Measurements from ENCODE around the gene GLT6D1. TPM values are rescaled to one million over a fixed set of nuclear protein-coding genes. Genes with fewer than 3 reads are reported as not detected.
"Not testable (repeated sequence)": the region's sequence is repeated elsewhere in the genome, so short reads cannot be mapped to it uniquely, and the experiment has no call there.

Gene GLT6D1
- total RNA-seq, 1 donor from 2014 or later, result not detected

DNA sequence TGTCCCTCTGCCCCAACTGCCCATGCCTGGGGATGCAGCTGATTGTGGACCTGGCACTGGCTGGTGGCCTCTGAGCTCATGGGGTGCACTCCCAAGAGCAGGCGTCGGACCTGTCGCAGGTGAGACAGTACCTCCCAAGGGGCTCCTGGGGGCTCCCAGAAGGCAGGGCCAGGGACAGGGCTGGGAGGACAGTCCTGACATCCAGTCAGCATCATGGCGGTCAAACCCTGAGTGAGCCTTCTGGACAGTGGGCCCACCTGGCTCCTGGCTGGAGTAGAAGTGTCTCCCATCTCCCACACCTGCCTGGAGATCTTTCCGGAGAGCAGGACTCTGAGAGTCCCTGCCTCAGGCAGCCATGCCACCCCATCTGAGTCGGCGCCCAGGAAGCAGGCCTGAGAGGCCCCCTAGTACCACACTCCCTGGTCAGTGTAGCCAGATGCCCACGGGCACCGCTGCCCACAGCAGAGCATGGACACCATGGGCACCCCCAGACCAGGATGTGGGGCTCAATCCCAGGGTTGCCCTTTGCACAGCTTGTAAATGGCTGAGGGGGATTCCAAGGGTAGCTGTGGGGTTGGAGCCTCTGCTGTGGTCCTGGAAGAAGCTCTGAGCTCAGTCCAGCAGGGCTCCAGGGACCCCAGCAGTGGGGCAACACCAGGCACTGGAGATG, 30.4 kb upstream of the GLT6D1 start:
- no peak overlapping the region for H3K27ac Mint-ChIP-seq
- H3K4me1 Mint-ChIP-seq, result no peaks in the 10 kb centered on the region
- peaks cover 3% of the 10 kb centered on the region for H3K9me3 Mint-ChIP-seq
- ChIA-PET POLR2A (no interaction called here), CTCF (no interaction called here)
- H3K36me3 Mint-ChIP-seq (ENCODE audit: low read depth), result no peaks in the 10 kb centered on the region
- no peaks in the 10 kb centered on the region for H3K27me3 Mint-ChIP-seq
- no peak for ATAC-seq (ENCODE audit: low read depth)
- H3K4me3 Mint-ChIP-seq, result no peak overlapping the region
- DNase-seq, result no peak
- no peak for TF ChIP-seq CTCF (IDR thresholded peaks at IDR 0.05)
- intact Hi-C loops (cut with micrococcal nuclease), result no loop called here

DNA sequence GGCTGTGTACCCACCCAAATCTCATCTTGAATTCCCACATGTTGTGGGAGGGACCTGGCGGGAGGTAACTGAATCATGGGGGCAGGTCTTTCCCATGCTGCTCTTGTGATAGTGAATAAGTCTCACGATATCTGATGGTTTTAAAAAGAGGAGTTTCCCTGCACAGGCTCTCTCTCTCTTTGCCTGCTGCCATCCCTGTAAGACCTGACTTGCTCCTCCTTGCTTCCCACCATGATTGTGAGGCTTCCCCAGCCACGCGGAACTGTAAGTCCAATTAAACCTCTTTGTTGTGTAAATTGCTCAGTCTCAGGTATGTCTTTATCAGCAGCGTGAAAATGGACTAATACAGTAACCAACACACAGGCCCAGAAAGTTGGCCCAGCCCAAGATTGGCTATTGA, 29.7 kb upstream of the GLT6D1 start:
- CTCF ChIA-PET; H3K36me3 Mint-ChIP-seq (ENCODE audit: low read depth); H3K27ac Mint-ChIP-seq; ATAC-seq (ENCODE audit: low read depth); H3K4me3 Mint-ChIP-seq; DNase-seq; H3K4me1 Mint-ChIP-seq; intact Hi-C loops (cut with micrococcal nuclease); H3K9me3 Mint-ChIP-seq; H3K27me3 Mint-ChIP-seq; POLR2A ChIA-PET: not testable (repeated sequence)

DNA sequence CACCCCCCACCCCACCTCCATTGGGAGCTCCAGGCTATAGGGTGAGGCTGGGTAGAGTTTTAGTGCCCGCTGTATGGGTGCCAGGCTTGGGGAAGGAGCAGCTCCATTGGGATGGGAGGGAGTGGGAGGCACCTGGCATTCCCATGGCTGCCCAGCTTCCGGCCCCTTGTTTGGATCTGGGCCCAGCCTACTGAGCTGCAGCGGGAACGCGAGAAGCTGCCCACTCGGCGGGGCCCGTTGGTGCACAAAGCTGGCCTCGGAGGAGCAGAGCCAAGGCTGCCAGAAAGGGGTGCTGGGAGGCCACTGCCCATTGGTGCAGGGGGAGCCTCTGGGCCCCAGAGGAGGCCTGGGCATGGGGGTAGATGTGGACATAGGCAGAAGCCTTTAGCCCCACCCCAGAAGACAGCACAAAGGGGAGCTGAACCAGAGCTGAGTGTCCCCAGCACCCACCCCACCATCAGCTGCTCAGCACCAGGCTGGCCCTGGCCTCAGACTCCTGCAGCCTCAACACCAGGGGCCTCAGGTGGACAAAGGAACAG, 28.2 kb upstream of the GLT6D1 start:
- Mint-ChIP-seq H3K27ac (no peak overlapping the region), H3K4me3 (no peak overlapping the region), H3K27me3 (no peaks in the 10 kb centered on the region), H3K9me3 (peaks cover 3% of the 10 kb centered on the region), H3K4me1 (no peaks in the 10 kb centered on the region), H3K36me3 (ENCODE audit: low read depth) (no peaks in the 10 kb centered on the region)
- ATAC-seq (ENCODE audit: low read depth) (no peak), DNase-seq (no peak)
- CTCF ChIA-PET, result no interaction called here
- POLR2A ChIA-PET, result no interaction called here
- TF ChIP-seq CTCF (IDR thresholded peaks at IDR 0.05), result no peak
- intact Hi-C loops (cut with micrococcal nuclease), result no loop called here

- intact Hi-C loops (cut with micrococcal nuclease), result no loop called here
- Mint-ChIP-seq H3K27me3 (no peaks in the 10 kb centered on the region), H3K36me3 (ENCODE audit: low read depth) (no peaks in the 10 kb centered on the region), H3K27ac (no peak overlapping the region), H3K4me1 (no peaks in the 10 kb centered on the region), H3K9me3 (peaks cover 3% of the 10 kb centered on the region), H3K4me3 (no peak overlapping the region)
- ATAC-seq (ENCODE audit: low read depth), result no peak
- ChIA-PET POLR2A (no interaction called here), CTCF (no interaction called here)
- DNase-seq, result no peak
- TF ChIP-seq CTCF (IDR thresholded peaks at IDR 0.05), result no peak
Measured at GRCh38 chr9:135666534-135667462, 27.5 kb upstream of the GLT6D1 start.

- DNase-seq (no peak), ATAC-seq (ENCODE audit: low read depth) (no peak)
- Mint-ChIP-seq H3K4me3 (no peak overlapping the region), H3K27ac (no peak overlapping the region), H3K9me3 (peaks cover 3% of the 10 kb centered on the region), H3K27me3 (no peaks in the 10 kb centered on the region), H3K4me1 (no peaks in the 10 kb centered on the region), H3K36me3 (ENCODE audit: low read depth) (no peaks in the 10 kb centered on the region)
- intact Hi-C loops (cut with micrococcal nuclease), result no loop called here
- ChIA-PET CTCF (no interaction called here), POLR2A (no interaction called here)
- no peak for TF ChIP-seq CTCF (IDR thresholded peaks at IDR 0.05)
Measured at GRCh38 chr9:135665795-135666189, 26.5 kb upstream of the GLT6D1 start.

All from activated B cell treated with CpG ODN at 0.5 μM for 24 hours (primary cell).